ENCODE measurements around the gene UBAC2.

Gene UBAC2

GRCh38 chr13:99421271-99421670, 220.6 kb downstream of the UBAC2 start:
- no peak for TF ChIP-seq CTCF (conservative IDR thresholded peaks at IDR 0.05; ENCODE audit: low read length)
- H3K4me3 ChIP-seq (ENCODE audit: low read length) = no peak overlapping the region
- DNase-seq (ENCODE audit: low read depth) = no peak

- no peak for TF ChIP-seq CTCF (conservative IDR thresholded peaks at IDR 0.05; ENCODE audit: low read length)
- no peak for DNase-seq (ENCODE audit: low read depth)
- no peak overlapping the region for H3K4me3 ChIP-seq (ENCODE audit: low read length)
These were observed 221.3 kb downstream of the UBAC2 start for GRCh38 chr13:99421758-99422585.

- no peak for DNase-seq (ENCODE audit: low read depth)
- no peak overlapping the region for H3K4me3 ChIP-seq (ENCODE audit: low read length)
- no peak for TF ChIP-seq CTCF (conservative IDR thresholded peaks at IDR 0.05; ENCODE audit: low read length)
These were observed 222.0 kb downstream of the UBAC2 start for GRCh38 chr13:99422586-99423220.

- H3K4me3 ChIP-seq (ENCODE audit: low read length) = no peak overlapping the region
- no peak for TF ChIP-seq CTCF (conservative IDR thresholded peaks at IDR 0.05; ENCODE audit: low read length)
- DNase-seq (ENCODE audit: low read depth) = no peak
These were observed 225.1 kb downstream of the UBAC2 start for GRCh38 chr13:99425485-99426341.

- no peak for TF ChIP-seq CTCF (conservative IDR thresholded peaks at IDR 0.05; ENCODE audit: low read length)
- no peak for DNase-seq (ENCODE audit: low read depth)
- no peak overlapping the region for H3K4me3 ChIP-seq (ENCODE audit: low read length)
These were observed 225.8 kb downstream of the UBAC2 start for GRCh38 chr13:99426426-99426825.

- no peak overlapping the region for H3K4me3 ChIP-seq (ENCODE audit: low read length)
- no peak for DNase-seq (ENCODE audit: low read depth)
- no peak for TF ChIP-seq CTCF (conservative IDR thresholded peaks at IDR 0.05; ENCODE audit: low read length)
These were observed 229.0 kb downstream of the UBAC2 start for GRCh38 chr13:99429670-99430069.

All from AG10803 (cell line).